Activated CD4-positive, alpha-beta T cell treated with anti-CD3 and anti-CD28 coated beads for 24 hours (primary cell): ENCODE data around the gene LIMS3.
"Not testable (repeated sequence)": the region's sequence is repeated elsewhere in the genome, so short reads cannot be mapped to it uniquely, and the experiment has no call there.

Experiments
- DNase-seq, 2 donors: peaks; one replicate each; pipeline ENCODE4 v3.0.0-alpha.2; 2020; ENCODE audit warnings: low read depth in 2 of 2

LIMS3 gene

DNA sequence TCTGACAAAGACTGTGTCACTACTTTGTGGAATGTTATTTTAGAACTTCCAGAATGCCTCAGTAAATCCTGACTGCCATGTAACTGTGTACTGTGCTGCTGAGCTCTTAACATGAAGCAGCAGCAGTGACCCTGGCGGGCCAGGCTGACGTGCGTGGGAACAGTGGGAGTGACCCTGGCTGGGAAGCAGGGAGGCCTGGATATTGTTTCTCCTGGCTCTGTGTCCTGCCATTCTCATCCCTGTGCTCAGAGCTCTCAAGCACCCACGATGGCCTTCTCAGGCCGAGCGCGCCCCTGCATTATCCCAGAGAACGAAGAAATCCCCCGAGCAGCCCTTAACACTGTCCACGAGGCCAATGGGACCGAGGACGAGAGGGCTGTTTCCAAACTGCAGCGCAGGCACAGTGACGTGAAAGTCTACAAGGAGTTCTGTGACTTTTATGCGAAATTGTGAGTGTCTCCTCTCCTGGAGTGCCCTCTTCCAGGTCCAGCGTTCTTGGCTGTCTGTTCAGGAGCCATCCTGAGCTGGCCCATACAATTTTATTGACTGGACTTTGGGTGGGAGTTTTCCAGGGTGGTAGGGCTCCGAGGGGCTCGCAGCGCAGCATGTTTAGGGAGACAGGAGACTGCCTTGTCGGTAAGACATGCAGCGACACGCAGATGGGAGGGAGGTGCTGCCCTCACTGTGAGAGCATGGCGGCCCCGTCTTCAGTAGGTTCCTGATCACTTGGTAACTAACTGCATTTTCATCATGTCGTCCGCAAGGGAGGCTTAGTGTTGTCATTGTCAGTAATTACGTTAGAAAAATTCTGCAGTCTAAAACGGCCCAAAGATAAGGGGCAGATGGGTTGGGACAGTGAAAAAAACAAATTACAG lies at the start of gene LIMS3:
Gene LIMS3 (plus strand): TSS at position 227 of the 875 bp plus-strand sequence. CDS start 41 bp downstream, at position 268.
- not testable (repeated sequence) for DNase-seq

GRCh38 chr2:109871129-109871751 lies 27.2 kb upstream of the LIMS3 start:
- not testable (repeated sequence) for DNase-seq

DNA sequence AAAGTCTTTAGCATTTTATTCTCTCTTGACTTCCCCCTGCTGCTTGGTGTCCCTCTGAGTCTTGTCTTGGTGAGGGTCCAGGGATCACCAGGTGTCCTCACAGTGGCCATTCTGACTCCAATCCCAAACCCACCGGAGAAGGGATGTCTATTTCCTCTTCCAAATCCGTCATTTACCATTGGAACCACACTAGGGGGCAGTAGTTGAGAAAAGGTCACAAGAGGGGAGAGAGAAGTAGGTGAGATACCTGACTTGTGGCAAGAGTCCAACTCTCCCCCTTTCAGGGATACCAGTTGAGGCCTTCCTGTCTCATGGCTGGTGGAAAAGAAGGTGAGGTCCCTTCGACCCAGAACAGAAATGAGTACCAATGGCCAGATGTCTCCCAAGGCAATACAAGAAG lies 21.9 kb upstream of the LIMS3 start:
- DNase-seq, result not testable (repeated sequence)

DNA sequence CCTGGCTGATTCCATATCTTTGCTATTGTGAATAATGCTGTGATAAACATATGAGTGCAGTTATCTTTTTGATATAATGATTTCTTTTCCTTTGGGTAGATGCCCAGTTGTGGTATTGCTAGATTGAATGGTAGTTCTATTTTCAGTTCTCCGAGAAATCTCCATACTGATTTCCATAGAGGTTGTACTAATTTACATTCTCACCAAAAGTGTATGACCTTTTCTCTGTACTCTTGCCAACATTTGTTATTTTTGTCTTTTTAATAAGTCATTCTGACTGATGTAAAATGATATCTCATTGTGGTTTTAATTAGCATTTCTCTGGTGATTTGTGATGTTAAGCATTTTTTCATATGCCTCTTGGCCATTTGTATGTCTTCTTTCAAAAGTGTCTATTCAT lies 16.4 kb upstream of the LIMS3 start:
- not testable (repeated sequence) for DNase-seq

GRCh38 chr2:109888414-109888813 lies 10.1 kb upstream of the LIMS3 start:
- DNase-seq, result not testable (repeated sequence)

DNA sequence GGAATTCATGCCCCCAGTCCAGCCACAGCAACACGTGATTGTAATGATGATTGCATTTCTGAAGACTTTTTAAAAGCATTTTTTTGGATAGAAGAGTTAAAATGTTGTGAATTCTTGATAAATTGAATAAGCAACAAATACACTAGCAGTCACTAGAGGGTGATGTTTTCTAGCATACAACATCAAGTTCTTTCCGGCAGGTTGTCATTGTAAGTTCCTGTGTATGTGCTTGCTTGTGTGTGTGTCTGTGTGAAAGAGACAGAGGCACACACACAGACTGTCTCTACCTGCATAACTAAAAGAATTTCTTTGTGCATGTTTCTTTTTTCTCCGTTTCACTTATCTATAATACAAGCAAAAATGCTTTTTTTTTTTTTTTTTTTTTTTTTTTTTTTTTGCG lies 8.6 kb upstream of the LIMS3 start:
- DNase-seq, result not testable (repeated sequence)

DNA sequence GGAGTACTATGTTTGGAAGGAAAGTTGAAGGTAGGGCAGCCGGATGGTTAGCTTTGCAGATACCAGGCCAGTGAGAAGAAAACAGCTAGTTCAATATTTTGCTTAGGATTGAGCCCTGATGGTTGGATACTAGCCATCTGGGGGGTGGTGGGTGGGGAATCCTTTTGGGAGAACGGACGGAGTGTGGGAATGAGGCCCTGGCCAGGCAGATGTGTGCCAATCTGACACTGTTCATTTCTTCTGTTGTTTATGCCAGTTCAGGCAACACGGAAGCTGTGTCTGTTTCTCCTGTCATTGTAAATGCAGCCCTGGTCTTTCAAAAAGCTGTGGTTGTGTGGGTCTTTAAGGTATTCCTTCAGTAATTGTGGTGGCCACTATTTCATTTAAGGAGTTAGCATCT lies 7.5 kb upstream of the LIMS3 start:
- DNase-seq, result not testable (repeated sequence)

DNA sequence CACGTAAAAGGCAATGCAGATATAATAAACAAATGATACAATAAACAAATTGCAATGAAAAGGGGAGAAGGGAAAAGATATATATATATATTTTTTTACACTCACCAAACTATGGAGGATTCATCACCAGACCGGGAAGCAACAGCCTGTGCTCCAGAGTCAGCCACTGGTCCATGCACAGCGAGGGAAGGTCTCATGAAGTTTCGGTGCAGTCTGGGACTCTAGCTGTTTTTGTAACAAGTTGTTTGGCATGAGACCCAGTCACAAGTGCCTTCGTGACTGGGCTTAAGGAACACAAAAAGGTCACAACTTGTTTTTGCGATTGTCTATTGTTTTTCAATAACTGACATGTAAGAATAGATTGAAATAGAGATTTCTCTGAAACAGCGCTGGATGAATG lies 4.8 kb upstream of the LIMS3 start:
- not testable (repeated sequence) for DNase-seq

GRCh38 chr2:109894141-109894540 lies 4.3 kb upstream of the LIMS3 start:
- DNase-seq, result not testable (repeated sequence)

GRCh38 chr2:109895090-109895869 lies 3.2 kb upstream of the LIMS3 start:
- DNase-seq, result not testable (repeated sequence)

GRCh38 chr2:109896212-109896611 lies 2.3 kb upstream of the LIMS3 start:
- not testable (repeated sequence) for DNase-seq

DNA sequence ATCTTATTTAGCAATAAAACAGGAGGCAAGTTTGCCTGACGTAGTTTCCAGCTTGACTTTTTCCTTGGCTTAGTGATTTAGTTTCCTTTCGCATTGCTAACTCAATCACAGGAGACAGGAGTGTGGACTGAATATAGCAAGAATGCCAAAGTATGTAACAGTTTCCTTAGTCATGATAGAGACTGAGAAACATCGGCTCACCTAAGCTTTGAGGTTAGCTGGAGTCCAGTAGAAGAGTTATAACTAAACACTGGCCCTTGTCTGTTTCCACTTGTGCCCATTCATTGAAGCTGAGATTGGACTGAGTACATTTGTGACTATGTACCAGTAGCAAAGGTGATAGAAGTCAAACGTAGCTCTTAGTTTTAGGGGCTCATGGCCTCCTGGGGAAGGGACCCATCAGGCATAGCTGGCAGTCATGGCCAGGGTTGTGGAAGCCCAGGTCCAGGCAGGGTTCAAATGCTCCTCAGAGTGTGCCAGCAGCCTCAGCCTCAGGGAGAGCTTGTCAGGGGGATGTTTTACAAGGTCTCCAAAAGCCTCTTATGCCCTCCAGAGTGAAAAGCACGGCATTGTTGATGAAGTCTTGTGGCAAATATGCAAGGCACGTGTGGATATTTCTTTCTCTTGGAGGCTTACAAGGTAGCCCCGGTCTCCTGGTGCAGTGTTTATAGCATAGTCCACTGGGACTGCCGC lies 573 bp upstream of the LIMS3 start:
- not testable (repeated sequence) for DNase-seq

DNA sequence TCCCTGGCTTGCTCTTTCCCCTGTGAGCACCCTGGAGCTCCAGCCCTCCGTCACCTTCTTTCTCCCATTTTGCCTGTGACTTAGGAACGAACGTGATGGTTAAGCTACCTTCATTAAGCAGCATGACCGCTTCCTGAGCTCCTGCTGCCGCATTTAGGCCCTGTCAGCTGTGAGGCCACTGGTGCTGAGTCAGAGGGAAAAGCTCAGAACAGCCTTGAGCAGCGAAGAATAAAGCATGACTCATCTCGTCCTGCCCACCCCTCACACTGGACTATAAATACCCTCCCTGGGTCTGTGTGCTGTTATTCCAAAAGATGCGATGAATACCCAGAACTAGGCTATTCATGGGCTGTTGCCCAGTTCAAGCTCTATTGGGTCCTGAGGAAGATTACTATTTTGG lies 7.3 kb downstream of the LIMS3 start:
- DNase-seq, result not testable (repeated sequence)

DNA sequence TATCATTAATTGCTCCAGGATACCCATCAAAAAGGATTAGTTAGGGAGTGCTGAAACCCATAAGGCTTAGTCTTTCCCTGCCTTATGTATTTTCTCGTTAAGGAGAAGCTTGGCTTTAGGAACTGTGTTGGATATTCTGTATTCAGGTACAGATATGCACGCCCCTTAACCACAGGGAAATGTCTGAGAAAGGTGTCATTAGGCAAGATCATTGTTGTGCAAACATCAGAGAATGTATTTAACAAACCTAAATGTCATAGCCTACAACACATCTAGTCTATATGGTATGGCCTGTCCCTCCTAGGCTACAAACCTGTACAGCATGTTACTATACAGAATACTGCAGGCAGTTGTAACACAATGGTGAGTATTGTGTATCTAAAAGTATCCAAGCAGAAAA lies 10.1 kb downstream of the LIMS3 start:
- not testable (repeated sequence) for DNase-seq

DNA sequence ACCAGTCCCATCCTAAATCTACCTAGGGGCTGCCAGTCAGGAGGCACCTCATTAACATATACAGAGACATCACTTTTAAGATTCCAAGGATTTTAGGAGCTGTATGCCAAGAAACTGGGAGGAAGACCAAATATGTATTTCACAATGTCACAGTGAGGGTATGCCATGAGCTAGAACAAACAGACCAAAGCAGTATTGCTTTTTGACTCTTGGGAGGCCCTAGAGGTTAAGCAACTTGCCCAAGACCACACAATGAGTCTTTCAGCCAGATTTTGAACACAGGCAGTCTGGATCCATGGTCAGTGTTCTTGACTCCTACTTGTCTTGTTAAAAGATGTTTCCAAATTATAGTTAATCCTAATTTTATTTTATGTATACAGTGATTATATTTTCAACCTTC lies 12.3 kb downstream of the LIMS3 start:
- not testable (repeated sequence) for DNase-seq

GRCh38 chr2:109913911-109914310 lies 15.4 kb downstream of the LIMS3 start:
- DNase-seq, result not testable (repeated sequence)

DNA sequence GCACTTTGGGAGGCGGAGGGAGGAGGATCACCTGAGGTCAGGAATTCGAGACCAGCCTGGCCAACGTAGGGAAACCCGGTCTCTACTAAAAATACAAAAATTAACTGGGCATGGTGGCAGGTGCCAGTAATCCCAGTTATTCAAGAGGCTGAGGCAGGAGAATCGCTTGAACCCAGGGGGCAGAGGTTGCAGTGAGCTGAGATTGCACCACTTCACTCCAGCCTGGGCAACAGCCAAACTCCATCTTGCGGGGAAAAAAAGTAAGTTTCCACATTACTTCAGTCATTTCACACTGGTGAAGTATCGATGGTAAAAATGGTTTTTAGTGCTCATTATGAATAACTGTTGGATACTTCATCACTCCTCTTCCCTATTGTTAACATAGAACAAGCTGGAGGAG lies 16.1 kb downstream of the LIMS3 start:
- not testable (repeated sequence) for DNase-seq

GRCh38 chr2:109915830-109916229 lies 17.3 kb downstream of the LIMS3 start:
- DNase-seq, result not testable (repeated sequence)

GRCh38 chr2:109920162-109920561 lies 21.7 kb downstream of the LIMS3 start:
- not testable (repeated sequence) for DNase-seq

DNA sequence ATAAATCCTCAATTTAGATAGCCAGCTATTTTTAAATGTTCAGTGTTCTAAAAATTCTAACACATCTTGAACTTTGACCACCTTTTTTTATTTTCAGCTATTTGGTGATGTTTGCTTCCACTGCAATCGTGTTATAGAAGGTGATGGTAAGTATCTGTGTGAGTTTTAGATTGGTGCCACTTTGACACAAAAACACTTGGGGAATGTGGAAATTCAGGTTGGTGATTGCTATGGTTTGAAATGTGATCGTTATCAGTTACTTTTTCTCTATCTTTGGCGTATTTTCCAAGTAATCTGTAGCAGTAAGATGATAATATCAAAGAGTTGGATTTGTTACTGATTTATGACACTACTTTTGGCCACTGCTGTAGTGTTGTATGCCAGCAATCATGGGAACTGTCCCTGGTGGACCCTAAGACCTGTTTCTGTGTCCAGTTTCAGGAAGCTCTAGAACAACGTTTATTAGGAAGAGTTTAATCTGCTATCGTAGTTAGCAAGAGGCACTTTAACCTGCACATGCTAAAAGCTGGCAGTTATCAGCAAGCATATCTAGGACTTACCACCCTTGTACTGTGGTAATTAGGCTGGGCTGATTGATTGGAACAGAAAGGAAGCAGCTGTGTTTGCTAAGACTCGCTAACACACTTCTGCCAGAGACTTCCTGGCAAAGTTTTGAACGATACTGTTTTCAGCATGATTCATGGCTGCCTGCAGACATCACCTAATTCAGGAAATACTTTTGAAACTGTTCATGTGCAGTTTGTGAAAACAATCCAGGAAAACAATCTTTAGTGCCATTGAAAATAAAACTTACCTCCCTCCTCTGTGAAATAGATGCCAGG lies 23.3 kb downstream of the LIMS3 start:
- DNase-seq, result not testable (repeated sequence)

DNA sequence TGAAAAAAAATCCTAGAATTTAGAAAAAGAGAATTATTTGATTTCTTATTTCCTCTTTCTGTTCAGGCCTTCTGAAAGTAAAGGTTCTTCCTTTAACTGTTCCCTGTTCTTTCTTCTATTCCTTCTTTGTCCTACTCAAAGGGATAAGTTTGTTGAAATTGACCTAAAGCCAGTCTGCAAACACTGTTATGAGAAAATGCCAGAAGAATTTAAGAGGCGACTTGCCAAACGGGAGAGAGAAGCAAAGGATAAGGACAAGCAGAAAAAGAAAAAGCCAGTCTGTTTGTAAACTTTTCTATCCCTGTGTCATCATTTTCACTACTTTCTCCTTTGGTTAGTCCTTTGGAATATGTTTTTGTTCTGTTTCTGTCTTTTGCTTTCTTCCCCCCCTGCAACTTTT lies 26.0 kb downstream of the LIMS3 start:
- DNase-seq, result not testable (repeated sequence)
